CD8-positive, alpha-beta memory T cell (primary cell): ENCODE measurements around the gene CMTM7. TPM values are rescaled to one million over a fixed set of nuclear protein-coding genes. Genes with fewer than 3 reads are reported as not detected.

Experiments
- CTCF ChIA-PET: fragments of 350-600 bp; sonication (Branson Sonifier 250); formaldehyde crosslinking; loops from one replicate; lab custom pipeline; 2021; ENCODE audit warnings: antibody characterized with exemption; lab: Charles Lee
- POLR2A ChIA-PET: fragments of 350-600 bp; sonication (Branson Sonifier 250); formaldehyde crosslinking; loops from one replicate; lab custom pipeline; 2021; ENCODE audit warnings: antibody characterized with exemption; lab: Charles Lee
- DNase-seq, 5 donors: peaks; one replicate each; pipeline versions ENCODE4 v3.0.0 to v3.0.0-alpha.2; 2020 to 2022; ENCODE audit warnings: mixed read lengths in 1 of 5
- H3K27ac ChIP-seq: one replicate; pipeline ENCODE4 v1.7.0; 2013; ENCODE audit warnings: low read depth, mild to moderate bottlenecking, low read length, moderate library complexity
- H3K27me3 ChIP-seq: 2 replicates; pipeline ENCODE4 v1.7.0; 2013; ENCODE audit warnings: low read length, mild to moderate bottlenecking; ENCODE audit not compliant: insufficient read depth, poor library complexity, severe bottlenecking
- H3K36me3 ChIP-seq: 2 replicates; pipeline ENCODE4 v1.7.0; 2013; ENCODE audit warnings: mild to moderate bottlenecking, low read length, moderate library complexity; ENCODE audit not compliant: insufficient read depth
- H3K4me1 ChIP-seq: 2 replicates; pipeline ENCODE4 v1.7.0; 2013; ENCODE audit warnings: mild to moderate bottlenecking, low read length, moderate library complexity; ENCODE audit not compliant: insufficient read depth
- H3K4me3 ChIP-seq: 2 replicates; pipeline ENCODE4 v1.7.0; 2013; ENCODE audit warnings: mild to moderate bottlenecking, low read length
- H3K9me3 ChIP-seq: 2 replicates; pipeline ENCODE4 v1.7.0; 2013; ENCODE audit warnings: mild to moderate bottlenecking, low read length
- H3K27ac Mint-ChIP-seq, 8 donors: one replicate each; pipeline ENCODE4 v1.8.0; 2020 to 2021; ENCODE audit warnings: mixed read lengths in 8 of 8, mild to moderate bottlenecking in 6 of 8, inconsistent platforms in 3 of 8, moderate library complexity in 3 of 8
- H3K27me3 Mint-ChIP-seq, 2 donors: one replicate each; pipeline ENCODE4 v1.8.0; 2020 to 2021; ENCODE audit warnings: mixed read lengths in 2 of 2, mild to moderate bottlenecking in 1 of 2, moderate library complexity in 1 of 2
- H3K36me3 Mint-ChIP-seq, 3 donors: one replicate each; pipeline ENCODE4 v1.8.0; 2020 to 2021; ENCODE audit warnings: mixed read lengths in 3 of 3, inconsistent platforms in 1 of 3, mild to moderate bottlenecking in 1 of 3
- H3K4me1 Mint-ChIP-seq, 3 donors: one replicate each; pipeline ENCODE4 v1.8.0; 2020 to 2021; ENCODE audit warnings: mixed read lengths in 3 of 3, inconsistent platforms in 1 of 3, mild to moderate bottlenecking in 1 of 3
- H3K4me3 Mint-ChIP-seq, 7 donors: one replicate each; pipeline ENCODE4 v1.8.0; 2020 to 2021; ENCODE audit warnings: mixed read lengths in 7 of 7, mild to moderate bottlenecking in 6 of 7, moderate library complexity in 4 of 7, inconsistent platforms in 2 of 7
- H3K9me3 Mint-ChIP-seq, 5 donors: one replicate each; pipeline ENCODE4 v1.8.0; 2020 to 2022; ENCODE audit warnings: mixed read lengths in 5 of 5, mild to moderate bottlenecking in 3 of 5, moderate library complexity in 2 of 5, inconsistent platforms in 1 of 5
- polyA plus RNA-seq: library from polyadenylated mRNA; unstranded; fragments of 300-500 nt; fragmentation: Illumina TruSeq; gene quantifications from one replicate; pipeline ENCODE4 v1.2.3, GENCODE V29; 2021
- total RNA-seq, 2 experiments: library from RNA; stranded (reverse); gene quantifications; one replicate each; pipeline ENCODE4 v1.2.3, GENCODE V29; 2021

CMTM7 gene
- total and polyA plus RNA-seq, 3 experiments from 2014 or later: 33.5 to 113 (median 39.4) TPM

DNA sequence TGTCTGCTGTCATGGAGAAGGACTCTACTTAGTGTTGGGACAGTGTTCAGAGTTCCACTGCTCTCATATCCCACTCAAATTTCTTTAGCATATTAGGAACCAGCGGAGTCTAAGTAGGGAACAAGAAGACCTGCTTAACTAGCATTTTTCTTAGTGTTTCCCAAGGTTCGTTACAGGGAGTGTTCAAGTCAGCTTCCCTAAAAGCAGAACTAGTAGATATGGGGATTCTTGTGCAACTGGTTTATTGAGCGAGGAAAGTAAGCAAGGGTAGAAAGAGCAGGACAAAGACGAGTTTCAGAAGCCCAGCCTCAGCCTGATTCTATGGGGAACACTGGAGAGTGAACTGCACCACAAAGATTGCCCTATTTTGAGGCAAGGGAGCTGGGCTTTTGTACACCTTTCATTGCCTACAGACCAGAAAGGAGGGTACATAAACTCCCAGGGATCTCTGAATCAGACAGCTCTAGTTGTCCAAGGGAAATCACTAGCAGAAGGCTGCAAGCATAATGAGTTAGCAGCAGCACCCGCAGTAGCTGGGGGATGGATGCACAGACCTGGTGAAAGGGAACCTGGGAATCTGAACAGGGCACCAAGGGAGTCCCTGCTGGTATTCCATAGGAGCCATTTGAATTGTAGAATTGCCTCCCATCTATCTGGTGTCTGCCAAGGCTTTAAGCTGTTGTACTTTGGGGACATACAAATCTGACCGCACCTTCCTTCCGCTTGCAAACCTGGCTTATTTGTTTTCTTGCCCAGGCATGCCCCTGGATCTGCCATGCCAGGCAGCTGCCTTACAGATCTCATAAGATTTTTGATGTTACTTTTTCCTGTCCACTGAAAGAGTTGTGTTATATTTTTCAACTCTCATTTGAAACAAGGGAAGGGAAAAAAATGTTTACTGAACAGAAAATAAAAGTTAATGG lies 15.1 kb downstream of the CMTM7 start:
- no peaks in the 10 kb centered on the region for H3K36me3 ChIP-seq
- peaks cover 51% of the 10 kb centered on the region for H3K4me1 ChIP-seq
- Mint-ChIP-seq H3K9me3 (no peaks in the 10 kb centered on the region), H3K4me1 (peaks cover 38 to 93% (median 53%) of the 10 kb centered on the region in 3 donors), H3K4me3 (no peak overlapping the region), H3K36me3 (peaks cover 0 to 42% (median 5%) of the 10 kb centered on the region in 3 donors), H3K27ac (peak overlapping the region in 4 of 8 donors; percentile 17 to 56 (median 53)), H3K27me3 (no peaks in the 10 kb centered on the region)
- no peaks in the 10 kb centered on the region for H3K9me3 ChIP-seq
- CTCF ChIA-PET: interaction anchor here (1.7 to 5.4 kb wide), 2 partner anchors 18 to 61 kb away, joined by 6 to 33 read pairs; no protein-coding TSS in a partner anchor
- H3K27me3 ChIP-seq: no peaks in the 10 kb centered on the region
- POLR2A ChIA-PET: interaction anchor here (1.4 kb wide), 1 partner anchor 27 kb away, joined by 3 read pairs; no protein-coding TSS in a partner anchor
- H3K4me3 ChIP-seq: no peak overlapping the region
- no peak for DNase-seq
- H3K27ac ChIP-seq: no peak overlapping the region

DNA sequence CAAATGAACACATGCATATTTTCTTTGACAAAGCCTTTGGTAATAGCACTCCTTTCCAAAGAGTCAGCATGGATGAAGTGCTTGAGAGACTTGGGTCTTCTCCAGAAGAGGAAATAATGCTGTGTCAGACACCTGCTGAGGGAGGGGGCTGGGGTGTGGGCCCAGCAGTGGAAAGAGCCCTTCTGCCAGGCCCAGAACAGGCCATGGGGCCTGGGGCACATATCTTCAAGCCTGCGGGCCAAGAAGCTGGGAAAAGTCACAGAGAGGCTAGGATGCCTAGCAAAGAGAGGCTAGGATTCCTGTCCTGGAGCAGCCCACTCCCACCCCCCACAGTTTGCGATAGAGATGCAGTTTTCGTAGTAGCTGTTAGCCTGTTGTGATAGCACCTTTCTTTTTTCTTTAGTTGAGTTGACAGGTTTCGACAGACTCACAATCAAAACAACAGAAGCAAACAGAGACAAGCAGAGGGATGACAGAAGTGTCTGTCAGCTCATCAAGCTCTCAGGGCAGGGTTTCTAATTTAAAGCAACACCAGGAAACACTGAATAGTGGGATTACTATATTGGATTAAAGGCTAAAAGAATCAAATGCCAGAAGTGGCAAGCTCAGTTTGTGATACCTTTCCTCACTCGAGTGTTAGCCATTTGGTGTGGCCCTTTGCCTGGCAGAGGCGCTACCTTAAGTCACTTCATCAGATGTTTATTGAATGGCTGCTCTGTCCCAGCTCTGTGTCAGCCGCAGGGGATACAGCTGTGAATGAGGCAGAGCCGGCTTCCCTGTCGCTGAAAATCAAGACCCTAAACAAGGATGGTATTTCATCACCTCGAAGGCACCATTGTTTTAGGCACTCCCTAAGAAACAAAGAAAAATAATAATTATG lies 19.0 kb downstream of the CMTM7 start:
- Histone ChIP-seq H3K27me3 (no peaks in the 10 kb centered on the region), H3K27ac (no peak overlapping the region), H3K9me3 (no peaks in the 10 kb centered on the region), H3K4me3 (no peak overlapping the region), H3K4me1 (peaks cover 41% of the 10 kb centered on the region), H3K36me3 (no peaks in the 10 kb centered on the region)
- peaks cover 0 to 27% (median 3%) of the 10 kb centered on the region in 3 donors for H3K36me3 Mint-ChIP-seq
- peak overlapping the region in 1 of 7 donors; percentile 16 for H3K4me3 Mint-ChIP-seq
- CTCF ChIA-PET: interaction anchor here (0.7 to 6.4 kb wide), 5 partner anchors 16 to 87 kb away, joined by 3 to 39 read pairs (median 4); no protein-coding TSS in a partner anchor
- H3K9me3 Mint-ChIP-seq: no peaks in the 10 kb centered on the region
- H3K27me3 Mint-ChIP-seq: no peaks in the 10 kb centered on the region
- POLR2A ChIA-PET: no interaction called here
- peaks cover 34 to 93% (median 46%) of the 10 kb centered on the region in 3 donors for H3K4me1 Mint-ChIP-seq
- no peak for DNase-seq
- H3K27ac Mint-ChIP-seq: peak overlapping the region; percentile 9 to 78 (median 56)

DNA sequence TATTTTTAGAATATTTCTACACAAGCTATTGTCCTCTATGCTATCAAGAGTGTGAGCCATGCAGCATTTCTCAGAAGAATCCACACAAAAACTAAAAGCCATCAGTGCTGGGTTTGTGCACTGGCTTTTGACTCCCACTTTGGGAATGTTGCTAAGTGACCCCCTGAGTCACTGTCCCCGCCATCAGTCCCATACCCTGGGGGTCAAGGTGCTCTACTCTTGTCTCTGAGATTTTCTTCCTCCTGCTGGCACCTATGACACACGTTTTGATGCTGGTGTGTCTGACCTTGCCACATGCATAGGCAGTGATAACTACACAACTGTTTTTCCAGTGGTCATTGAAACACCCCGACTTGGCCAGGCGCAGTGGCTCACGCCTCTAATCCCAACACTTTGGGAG lies 19.8 kb downstream of the CMTM7 start:
- Mint-ChIP-seq H3K36me3 (peaks cover 0 to 19% (median 3%) of the 10 kb centered on the region in 3 donors), H3K27me3 (no peaks in the 10 kb centered on the region), H3K4me3 (peak overlapping the region in 1 of 7 donors; percentile 3), H3K4me1 (peaks cover 37 to 92% (median 52%) of the 10 kb centered on the region in 3 donors), H3K27ac (peak overlapping the region in 4 of 8 donors; percentile 26 to 91 (median 80)), H3K9me3 (no peaks in the 10 kb centered on the region)
- Histone ChIP-seq H3K27ac (no peak overlapping the region), H3K4me1 (peaks cover 47% of the 10 kb centered on the region), H3K27me3 (no peaks in the 10 kb centered on the region), H3K36me3 (no peaks in the 10 kb centered on the region), H3K9me3 (no peaks in the 10 kb centered on the region), H3K4me3 (no peak overlapping the region)
- ChIA-PET CTCF (interaction anchor here (1.1 to 6.4 kb wide), 3 partner anchors 15 to 86 kb away, joined by 3 to 39 read pairs (median 12); no protein-coding TSS in a partner anchor), POLR2A (no interaction called here)
- no peak for DNase-seq

DNA sequence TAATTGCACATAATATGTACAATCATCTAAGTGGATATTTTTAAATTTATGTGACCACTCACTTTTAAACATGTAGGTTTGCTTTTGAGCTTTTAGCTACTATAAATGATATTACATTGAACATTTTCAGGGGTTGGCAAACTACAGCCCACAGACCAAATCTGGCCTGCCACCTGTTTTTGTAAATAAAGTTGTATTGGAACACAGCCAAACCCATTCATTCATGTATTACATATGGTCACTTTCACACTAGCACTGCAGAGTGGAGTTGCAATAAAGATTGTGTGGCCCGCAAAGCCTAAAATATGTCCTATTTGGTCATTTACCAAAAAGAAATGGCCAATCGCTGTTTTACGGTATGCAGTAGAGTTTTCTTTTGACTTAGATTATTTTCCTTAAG lies 21.2 kb downstream of the CMTM7 start:
- CTCF ChIA-PET: interaction anchor here (1.1 to 6.4 kb wide), 5 partner anchors 10 to 43 kb away, joined by 3 to 39 read pairs (median 8); no protein-coding TSS in a partner anchor
- POLR2A ChIA-PET: no interaction called here

DNA sequence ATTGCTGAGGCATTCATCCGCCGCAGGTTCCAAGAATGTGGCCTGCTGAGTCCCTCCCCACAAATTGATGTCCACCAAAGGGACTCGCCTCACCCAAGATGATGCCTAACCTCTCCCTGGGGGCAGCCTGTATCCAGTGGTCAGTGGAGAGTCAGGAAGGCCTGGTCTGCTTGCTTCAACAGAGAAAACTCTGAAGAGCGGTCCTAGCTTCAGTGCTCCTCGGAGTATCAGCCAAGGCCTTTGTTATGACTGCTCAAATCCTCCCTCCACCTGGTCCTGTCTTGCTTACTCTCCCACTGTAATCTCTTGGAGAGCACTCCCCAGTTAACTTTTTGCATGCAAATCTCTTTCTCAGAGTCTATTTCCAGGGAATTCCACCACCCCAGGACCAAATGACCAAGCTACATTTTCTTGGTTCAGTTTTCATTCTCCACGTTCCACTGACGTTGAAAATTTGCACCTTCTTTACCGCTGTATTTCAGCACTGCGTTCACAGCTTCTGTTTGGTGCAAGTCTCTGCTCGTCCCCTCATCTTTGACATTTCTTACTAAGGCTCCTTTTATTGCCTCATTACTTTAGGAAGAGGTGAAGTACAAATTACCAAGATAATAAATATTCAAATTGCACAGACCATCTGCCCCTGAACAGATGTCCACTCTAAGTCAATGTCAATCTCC lies 22.3 kb downstream of the CMTM7 start:
- Histone ChIP-seq H3K4me3 (no peak overlapping the region), H3K36me3 (no peaks in the 10 kb centered on the region), H3K9me3 (no peaks in the 10 kb centered on the region), H3K4me1 (peaks cover 66% of the 10 kb centered on the region), H3K27ac (no peak overlapping the region), H3K27me3 (no peaks in the 10 kb centered on the region)
- H3K36me3 Mint-ChIP-seq: peaks cover 0 to 8% (median 5%) of the 10 kb centered on the region in 3 donors
- H3K4me1 Mint-ChIP-seq: peaks cover 43 to 93% (median 63%) of the 10 kb centered on the region in 3 donors
- H3K4me3 Mint-ChIP-seq: peak overlapping the region in 6 of 7 donors; percentile 5 to 84 (median 58)
- no peaks in the 10 kb centered on the region for H3K27me3 Mint-ChIP-seq
- ChIA-PET POLR2A (interaction anchor here (0.6 to 2.7 kb wide), 9 partner anchors 10 to 299 kb away, joined by 3 to 15 read pairs (median 5); no protein-coding TSS in a partner anchor), CTCF (interaction anchor here (0.8 to 6.4 kb wide), 16 partner anchors 11 to 118 kb away, joined by 3 to 39 read pairs (median 4); partner anchors contain the start of gene CMTM7)
- H3K9me3 Mint-ChIP-seq: no peaks in the 10 kb centered on the region
- no peak for DNase-seq
- H3K27ac Mint-ChIP-seq: peak overlapping the region; percentile 94 to 98 (median 96)

More for the DNA sequence above, 21.2 kb downstream of the CMTM7 start:
- no peaks in the 10 kb centered on the region for H3K9me3 Mint-ChIP-seq
- peaks cover 0 to 10% (median 5%) of the 10 kb centered on the region in 3 donors for H3K36me3 Mint-ChIP-seq
- Histone ChIP-seq H3K27me3 (no peaks in the 10 kb centered on the region), H3K27ac (no peak overlapping the region), H3K4me3 (no peak overlapping the region), H3K36me3 (no peaks in the 10 kb centered on the region), H3K9me3 (no peaks in the 10 kb centered on the region), H3K4me1 (peaks cover 56% of the 10 kb centered on the region)
- no peak for DNase-seq
- H3K27me3 Mint-ChIP-seq: no peaks in the 10 kb centered on the region
- peaks cover 39 to 92% (median 58%) of the 10 kb centered on the region in 3 donors for H3K4me1 Mint-ChIP-seq
- H3K4me3 Mint-ChIP-seq: no peak overlapping the region
- H3K27ac Mint-ChIP-seq: peak overlapping the region in 5 of 8 donors; percentile 53 to 96 (median 67)

DNA sequence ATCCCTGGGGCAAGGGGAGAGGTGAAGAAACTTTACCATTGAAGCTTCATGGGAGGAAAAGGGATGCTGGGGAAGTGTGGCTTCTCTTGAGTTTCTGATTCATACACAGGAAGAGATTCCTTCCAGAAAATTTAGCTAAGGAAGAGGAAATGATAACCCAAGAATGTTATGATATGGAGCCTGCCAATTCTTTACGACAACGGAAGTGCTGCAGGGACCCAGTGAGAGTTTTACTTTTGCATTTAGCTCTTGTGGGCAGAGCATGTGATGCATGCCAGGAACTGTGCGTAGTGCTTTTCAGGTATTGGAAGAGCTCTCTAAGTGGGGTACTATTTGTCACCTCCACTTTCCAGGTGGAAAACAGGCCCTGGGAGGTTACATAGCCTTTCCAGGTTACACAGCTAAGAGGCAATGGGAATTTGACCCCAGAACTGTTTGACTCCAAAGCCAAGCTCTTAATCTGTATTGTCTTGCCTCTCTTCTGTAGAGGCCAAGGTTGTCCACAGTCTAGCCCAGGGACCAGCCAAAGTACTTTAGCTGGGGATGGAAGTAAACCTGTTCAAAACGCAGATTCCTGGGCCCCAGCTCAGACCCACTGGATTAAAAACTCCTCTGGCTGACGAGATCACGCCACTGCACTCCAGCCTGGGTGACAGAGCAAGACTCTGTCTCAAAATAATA lies 23.0 kb downstream of the CMTM7 start:
- H3K9me3 ChIP-seq: no peaks in the 10 kb centered on the region
- peaks cover 45 to 93% (median 66%) of the 10 kb centered on the region in 3 donors for H3K4me1 Mint-ChIP-seq
- CTCF ChIA-PET: interaction anchor here (0.8 to 6.4 kb wide), 15 partner anchors 12 to 119 kb away, joined by 3 to 39 read pairs (median 4); partner anchors contain the start of gene CMTM7

More for the DNA sequence above, 23.0 kb downstream of the CMTM7 start:
- Mint-ChIP-seq H3K9me3 (no peaks in the 10 kb centered on the region), H3K4me3 (peak overlapping the region; percentile 5 to 84 (median 60)), H3K36me3 (peaks cover 0 to 4% (median 2%) of the 10 kb centered on the region in 3 donors), H3K27me3 (no peaks in the 10 kb centered on the region), H3K27ac (peak overlapping the region; percentile 94 to 98 (median 96))
- POLR2A ChIA-PET: interaction anchor here (0.6 to 2.7 kb wide), 10 partner anchors 9 to 299 kb away, joined by 3 to 15 read pairs (median 4); no protein-coding TSS in a partner anchor
- Histone ChIP-seq H3K27ac (no peak overlapping the region), H3K4me1 (peaks cover 72% of the 10 kb centered on the region), H3K27me3 (no peaks in the 10 kb centered on the region), H3K4me3 (no peak overlapping the region), H3K36me3 (no peaks in the 10 kb centered on the region)
- DNase-seq: peak in 3 of 5 donors; percentile 51 to 72 (median 71)
